Left renal cortex interstitium (tissue), 4 donors: ENCODE results near the gene GRAMD2B. TPM values are rescaled to one million over a fixed set of nuclear protein-coding genes. Genes with fewer than 3 reads are reported as not detected.

Experiments used
- DNase-seq, 4 donors: peaks; one replicate each; pipeline ENCODE4 v3.0.0-alpha.2; 2013; ENCODE audit warnings: low read depth in 4 of 4, low spot score in 2 of 4, missing footprints in 1 of 4
- polyA plus RNA-seq, 4 donors: library from polyadenylated mRNA; unstranded; fragments of 120-200 nt; gene quantifications; one replicate each; pipeline ENCODE4 v1.2.1, GENCODE V29; 2013; ENCODE audit not compliant: insufficient read length in 4 of 4

GRAMD2B gene
- polyA plus RNA-seq, 4 donors = 19.0 to 27.9 (median 26.5) TPM

DNA sequence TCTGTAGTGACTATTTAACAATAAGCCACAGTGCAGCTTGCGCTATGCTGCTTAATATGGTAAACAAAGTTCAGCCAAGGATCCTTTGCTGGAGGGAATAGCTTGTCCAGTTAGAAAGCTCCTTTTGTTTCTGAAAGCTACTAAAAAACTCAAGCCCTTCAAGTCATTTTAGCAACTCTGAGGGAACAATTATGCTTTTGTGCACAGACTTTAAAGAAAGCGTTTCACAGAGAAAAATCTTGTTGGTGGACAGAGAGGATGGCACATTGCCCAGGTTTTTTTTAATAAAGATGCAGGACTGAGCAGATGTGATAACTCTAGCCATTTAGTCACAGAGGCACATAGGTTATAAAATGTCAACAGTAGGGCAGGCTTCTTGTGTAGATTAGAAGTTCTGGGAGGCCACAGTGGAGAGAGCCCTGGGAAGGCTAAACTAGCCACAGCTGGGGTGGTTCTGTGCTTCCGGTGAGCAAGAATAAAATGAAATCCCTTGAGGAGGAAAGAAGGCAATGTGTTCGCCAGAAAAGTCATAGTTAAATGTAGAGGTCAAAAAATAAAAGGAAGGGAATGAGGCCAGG is 108.4 kb downstream of the GRAMD2B start:
- DNase-seq = peak in 1 of 4 donors; percentile 34

DNA sequence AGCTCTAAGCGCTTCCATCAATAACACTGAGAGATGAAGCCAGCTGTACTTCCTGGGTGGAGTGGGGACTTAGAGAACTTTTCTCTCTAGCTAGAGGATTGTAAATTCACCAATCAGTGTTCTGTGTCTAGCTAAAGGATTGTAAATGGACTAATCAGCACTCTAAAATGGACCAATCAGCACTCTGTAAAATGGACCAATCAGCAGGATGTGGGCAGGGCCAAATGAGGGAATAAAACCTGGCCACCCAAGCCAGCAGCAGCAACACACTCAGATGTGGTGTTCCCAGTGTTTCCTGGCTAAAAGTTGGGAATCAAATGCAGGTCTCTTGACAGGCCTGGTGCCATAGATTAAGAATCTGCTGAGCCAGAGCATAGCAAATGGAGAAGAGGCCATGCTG is 111.3 kb downstream of the GRAMD2B start:
- DNase-seq = no peak

DNA sequence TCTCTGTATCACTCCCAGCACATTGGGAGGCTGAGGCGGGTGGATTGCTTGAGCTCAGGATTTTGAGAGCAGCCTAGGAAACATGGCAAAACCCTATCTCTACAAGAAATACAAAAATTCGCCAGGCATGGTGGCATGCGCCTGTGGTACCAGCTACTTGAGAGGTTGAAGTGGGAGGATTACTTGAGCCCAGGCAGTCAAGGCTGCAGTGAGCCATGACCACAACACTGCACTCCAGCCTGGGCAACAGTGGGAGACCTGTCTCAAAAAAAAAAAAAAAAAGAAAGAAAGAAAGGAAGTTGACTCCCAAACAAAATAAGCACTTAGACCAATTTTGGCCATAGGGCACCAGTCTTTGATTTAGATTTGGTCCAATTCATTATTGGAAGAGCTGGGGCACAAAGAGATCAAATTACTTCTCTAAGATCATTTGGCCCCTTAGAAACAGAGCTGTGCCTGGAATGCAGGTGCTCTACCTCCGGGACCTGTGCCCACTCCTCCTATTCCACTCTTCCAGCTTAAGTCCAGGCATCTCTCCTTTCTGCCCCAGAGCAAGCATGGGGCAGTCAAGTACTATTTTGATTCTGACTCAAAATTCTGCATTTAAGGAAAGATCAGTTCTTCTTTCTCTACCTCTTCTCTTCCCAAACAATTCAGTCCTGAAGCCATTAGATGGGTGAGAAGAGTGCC is 112.8 kb downstream of the GRAMD2B start:
- no peak for DNase-seq

DNA sequence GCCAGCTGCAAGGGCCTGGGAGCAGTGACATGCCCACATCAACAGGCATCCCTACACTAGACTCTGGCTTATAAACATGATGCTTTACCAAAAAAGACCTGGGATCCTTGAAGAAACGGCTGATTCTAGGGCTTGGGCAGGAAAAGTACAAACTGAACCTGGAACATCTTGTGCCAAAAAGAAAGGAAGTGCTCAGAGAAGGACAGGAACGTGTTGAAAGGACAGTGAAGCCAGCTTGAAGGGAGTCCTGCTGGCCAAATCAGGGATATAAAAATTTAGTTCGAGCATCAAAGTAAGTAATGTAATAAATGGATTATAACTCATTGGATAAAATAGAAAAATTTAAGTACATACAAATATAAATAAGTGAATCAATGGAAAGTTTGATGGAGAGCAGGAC is 113.7 kb downstream of the GRAMD2B start:
- no peak for DNase-seq

DNA sequence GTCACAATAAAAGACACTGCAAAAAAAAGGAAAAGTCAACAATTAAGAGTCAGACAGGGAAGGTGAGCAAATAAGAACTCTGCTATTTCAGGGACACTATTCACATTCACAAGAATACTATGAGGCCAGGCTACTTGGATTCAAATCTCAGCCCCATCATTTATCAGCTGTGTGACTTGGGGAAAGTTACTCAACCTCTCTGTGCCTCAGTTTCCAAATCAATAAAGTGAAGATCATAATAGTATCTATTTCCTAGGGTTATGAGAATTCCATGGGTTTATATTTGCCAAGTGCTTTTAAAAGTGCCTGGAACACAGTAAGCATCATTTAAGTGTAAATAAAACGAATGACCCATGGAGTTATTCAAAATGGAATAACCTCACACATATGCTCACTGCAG is 115.4 kb downstream of the GRAMD2B start:
- DNase-seq = no peak

DNA sequence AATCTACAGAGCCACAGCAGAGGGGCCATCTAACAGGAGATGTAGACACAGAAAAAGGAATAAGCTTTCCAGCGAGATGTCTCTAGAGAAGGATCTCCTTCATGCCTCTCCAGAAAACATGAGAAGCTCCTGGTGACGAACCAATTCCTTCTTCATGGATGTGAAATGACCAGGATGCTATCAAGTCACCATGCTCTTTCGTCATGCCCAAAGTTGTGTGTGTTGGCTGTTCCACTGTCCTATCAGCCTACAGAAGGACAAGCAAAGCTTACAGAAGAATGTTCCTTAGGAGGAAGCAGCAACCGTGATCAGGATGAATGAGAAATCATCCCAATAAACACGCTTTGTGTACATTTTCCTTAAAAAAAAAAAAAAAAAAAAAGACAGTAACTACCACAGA is 117.4 kb downstream of the GRAMD2B start:
- no peak for DNase-seq

DNA sequence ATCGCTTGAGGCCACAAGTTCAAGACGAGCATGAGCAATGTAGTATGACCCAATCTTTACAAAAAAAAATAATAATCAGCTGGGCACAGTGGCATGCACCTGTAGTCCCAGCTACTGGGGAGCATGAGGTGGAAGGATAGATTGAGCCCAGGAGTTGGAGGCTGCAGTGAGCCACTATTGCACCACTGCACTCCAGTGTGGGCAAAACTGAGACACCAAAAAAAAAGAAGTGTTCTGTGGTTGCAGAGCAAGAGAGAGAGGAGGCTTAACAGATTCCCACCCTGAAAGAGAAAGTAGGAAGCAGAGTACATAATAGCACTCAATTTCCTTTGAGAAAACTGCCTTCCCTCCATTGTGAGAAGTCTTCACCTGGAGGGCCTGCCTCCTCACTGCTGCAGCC is 119.2 kb downstream of the GRAMD2B start:
- DNase-seq = no peak

DNA sequence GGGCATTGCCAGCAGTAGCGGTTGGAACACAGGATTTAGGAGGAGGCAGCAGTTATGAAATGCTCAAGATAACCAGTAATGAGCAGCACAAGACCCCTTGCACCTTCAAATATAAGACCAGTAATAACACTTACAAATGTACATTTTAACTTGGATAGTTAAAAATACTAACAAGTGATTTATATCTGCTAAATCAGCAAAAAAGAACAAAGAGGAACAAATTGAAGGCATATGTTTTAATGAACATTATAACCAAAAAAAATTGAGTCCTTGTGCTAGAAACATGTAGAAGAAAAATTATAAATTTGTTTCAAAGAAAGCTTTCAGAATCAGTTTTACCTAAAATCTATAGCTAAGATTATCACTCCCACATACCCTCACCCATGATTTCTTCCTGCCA is 119.8 kb downstream of the GRAMD2B start:
- DNase-seq = no peak

DNA sequence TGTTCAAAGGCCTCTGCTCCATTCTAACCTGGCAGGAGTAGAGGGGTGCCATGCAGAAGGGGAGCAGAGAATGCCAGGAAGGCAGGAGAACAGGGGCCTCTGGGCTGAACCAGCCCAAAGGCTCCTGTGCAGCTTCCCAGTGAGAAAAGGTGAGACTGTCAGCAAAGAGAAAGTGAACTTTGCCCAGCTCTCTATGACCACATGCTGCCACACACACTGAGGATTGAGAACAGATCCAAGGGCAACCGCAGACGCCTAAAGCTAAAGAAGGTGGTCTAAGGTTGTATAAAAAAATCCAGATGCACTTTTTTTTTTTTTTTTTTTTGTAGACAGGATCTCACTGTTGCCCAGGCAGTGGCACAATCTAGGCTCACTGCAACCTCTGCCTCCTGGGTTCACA is 120.5 kb downstream of the GRAMD2B start:
- DNase-seq = no peak

Other genes starting within 250 kb of the GRAMD2B start
- 100 to 1,000 TPM; 129 to 177 (median 153) TPM for gene ALDH7A1, start 171.8 kb downstream of the GRAMD2B start, polyA plus RNA-seq
- 10 to 100 TPM; 54.9 to 100.0 (median 74.8) TPM for gene PHAX, start 177.5 kb downstream of the GRAMD2B start, polyA plus RNA-seq